ENCODE results near the gene NADK2. TPM values are rescaled to one million over a fixed set of nuclear protein-coding genes. Genes with fewer than 3 reads are reported as not detected.
A peak's percentile ranks its signal among the peaks of the same experiment; 100 is the strongest.

The NADK2 gene
- total RNA-seq, 2 experiments from 2014 or later = 10.3 to 12.4 TPM

DNA sequence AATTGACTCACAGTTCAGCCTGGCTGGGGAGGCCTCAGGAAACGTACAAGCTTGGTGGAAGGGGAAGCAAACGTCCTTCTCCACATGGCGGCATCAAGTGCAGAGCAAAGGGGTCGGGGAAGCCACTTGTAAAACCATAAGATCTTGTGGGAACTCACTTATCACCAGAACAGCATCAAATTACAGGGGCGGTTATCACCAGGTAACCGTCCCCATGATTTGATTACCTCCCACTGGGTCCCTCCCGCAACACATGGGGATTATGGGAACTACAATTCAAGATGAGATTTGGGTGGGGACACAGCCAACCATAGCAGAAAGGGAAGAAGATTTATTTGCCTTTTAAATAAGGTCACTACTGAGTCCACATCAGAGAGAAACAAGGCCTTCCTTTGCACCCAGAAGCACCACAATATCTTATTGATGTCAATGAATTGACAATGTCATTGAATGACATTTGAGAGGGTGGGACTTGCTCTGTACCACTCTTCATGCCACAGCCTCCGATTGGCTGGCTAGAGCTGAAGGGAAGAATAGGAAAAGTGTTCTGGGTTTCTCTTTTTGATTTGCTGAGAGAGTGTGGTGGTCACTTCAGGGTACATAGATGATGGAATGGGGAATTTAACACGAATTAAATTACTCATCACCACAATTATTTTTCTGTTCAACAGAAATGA, 78.8 kb downstream of the NADK2 start:
- no peaks in the 10 kb centered on the region for H3K27me3 Mint-ChIP-seq
- H3K27ac Mint-ChIP-seq = no peak overlapping the region
- no peak for DNase-seq
- H3K36me3 Mint-ChIP-seq (ENCODE audit: low read depth) = peaks cover 65% of the 10 kb centered on the region
- H3K4me3 Mint-ChIP-seq = no peak overlapping the region
- no peaks in the 10 kb centered on the region for H3K9me3 Mint-ChIP-seq
- H3K4me1 Mint-ChIP-seq = peaks cover 34% of the 10 kb centered on the region
- CTCF ChIA-PET = interaction anchor here (1.4 kb wide), 1 partner anchor 11 kb away, joined by 4 read pairs; the partner anchor contains the start of genes LMBRD2 and SKP2
- POLR2A ChIA-PET = interaction anchor here (0.6 kb wide), 1 partner anchor 12 kb away, joined by 3 read pairs; no protein-coding TSS in a partner anchor

- Mint-ChIP-seq H3K36me3 (ENCODE audit: low read depth) (peaks cover 66% of the 10 kb centered on the region), H3K4me1 (peaks cover 46% of the 10 kb centered on the region), H3K27me3 (no peaks in the 10 kb centered on the region), H3K27ac (no peak overlapping the region), H3K4me3 (no peak overlapping the region), H3K9me3 (no peaks in the 10 kb centered on the region)
- POLR2A ChIA-PET = interaction anchor here (0.8 kb wide), 1 partner anchor 11 kb away, joined by 7 read pairs; no protein-coding TSS in a partner anchor
- CTCF ChIA-PET = no interaction called here
- no peak for DNase-seq
Observed at GRCh38 chr5:36161361-36161760, 80.4 kb downstream of the NADK2 start.

- CTCF ChIA-PET = interaction anchor here (1.5 kb wide), 1 partner anchor 17 kb away, joined by 3 read pairs; no protein-coding TSS in a partner anchor
- peaks cover 71% of the 10 kb centered on the region for H3K36me3 Mint-ChIP-seq (ENCODE audit: low read depth)
- no peaks in the 10 kb centered on the region for H3K9me3 Mint-ChIP-seq
Observed at GRCh38 chr5:36160617-36161016, 81.1 kb downstream of the NADK2 start.

GRCh38 chr5:36158144-36158543, 83.6 kb downstream of the NADK2 start:
- no peak overlapping the region for H3K4me3 Mint-ChIP-seq
- peaks cover 73% of the 10 kb centered on the region for H3K4me1 Mint-ChIP-seq
- H3K36me3 Mint-ChIP-seq (ENCODE audit: low read depth) = peaks cover 80% of the 10 kb centered on the region
- CTCF ChIA-PET = interaction anchor here (1.0 kb wide), 1 partner anchor 81 kb away, joined by 3 read pairs; no protein-coding TSS in a partner anchor
- POLR2A ChIA-PET = no interaction called here
- DNase-seq = no peak
- H3K27ac Mint-ChIP-seq = no peak overlapping the region
- no peaks in the 10 kb centered on the region for H3K9me3 Mint-ChIP-seq
- no peaks in the 10 kb centered on the region for H3K27me3 Mint-ChIP-seq

More at GRCh38 chr5:36160617-36161016, 81.1 kb downstream of the NADK2 start:
- Mint-ChIP-seq H3K4me3 (no peak overlapping the region), H3K4me1 (peaks cover 53% of the 10 kb centered on the region), H3K27me3 (no peaks in the 10 kb centered on the region), H3K27ac (no peak overlapping the region)
- DNase-seq = no peak
- POLR2A ChIA-PET = no interaction called here

DNA sequence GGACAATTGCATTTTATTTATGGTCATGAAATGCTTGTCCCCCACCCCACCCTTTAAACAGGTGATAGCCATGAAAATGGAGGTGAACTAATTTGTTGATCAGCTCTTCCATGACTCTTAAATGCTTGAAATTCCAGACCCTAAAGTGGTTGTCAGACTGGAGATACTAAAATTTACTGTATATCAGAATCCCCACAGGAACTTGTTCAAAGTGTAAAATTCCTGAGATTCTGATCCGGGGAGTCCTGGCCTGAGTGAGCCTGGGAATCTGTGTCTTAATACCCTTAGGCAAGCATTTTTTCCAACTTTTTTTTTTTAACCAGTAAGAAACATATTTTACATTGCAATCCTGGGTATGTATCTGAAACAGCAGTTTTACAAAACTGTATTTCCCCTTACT, 85.1 kb downstream of the NADK2 start:
- DNase-seq = no peak
- ChIA-PET CTCF (interaction anchor here (0.9 to 1.1 kb wide), 2 partner anchors 9 to 87 kb away, joined by 3 to 5 read pairs; no protein-coding TSS in a partner anchor), POLR2A (no interaction called here)
- Mint-ChIP-seq H3K36me3 (ENCODE audit: low read depth) (peaks cover 71% of the 10 kb centered on the region), H3K27ac (no peak overlapping the region), H3K4me1 (peaks cover 78% of the 10 kb centered on the region), H3K27me3 (no peaks in the 10 kb centered on the region), H3K9me3 (no peaks in the 10 kb centered on the region), H3K4me3 (no peak overlapping the region)

DNA sequence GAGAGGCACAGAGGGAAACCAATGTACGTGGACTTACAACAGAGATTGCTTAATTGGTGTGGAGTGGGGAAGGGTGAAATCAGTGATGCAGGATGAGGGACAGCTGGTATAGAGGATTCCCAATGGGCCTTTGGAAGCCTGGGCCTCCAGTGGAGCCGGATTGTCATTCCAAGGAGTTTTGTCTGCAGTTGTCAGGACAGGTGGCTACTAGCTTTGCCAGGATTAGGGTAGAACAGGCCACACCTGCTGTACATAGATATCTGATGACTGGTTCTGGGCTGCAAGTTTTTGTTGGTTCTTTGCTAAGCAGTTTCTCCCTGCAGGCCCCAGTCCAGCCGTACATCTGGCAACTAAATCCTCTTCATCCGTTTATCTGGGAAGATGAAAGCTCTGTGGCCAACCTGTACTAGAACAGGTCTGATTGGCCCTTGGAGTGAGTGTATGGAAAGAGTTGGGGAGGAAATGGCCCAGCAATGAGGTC, 85.6 kb downstream of the NADK2 start:
- Mint-ChIP-seq H3K4me1 (peaks cover 73% of the 10 kb centered on the region), H3K36me3 (ENCODE audit: low read depth) (peaks cover 67% of the 10 kb centered on the region), H3K4me3 (no peak overlapping the region), H3K9me3 (no peaks in the 10 kb centered on the region), H3K27ac (no peak overlapping the region), H3K27me3 (no peaks in the 10 kb centered on the region)
- ChIA-PET CTCF (interaction anchor here (0.9 to 1.3 kb wide), 3 partner anchors 9 to 88 kb away, joined by 3 to 5 read pairs (median 3); no protein-coding TSS in a partner anchor), POLR2A (no interaction called here)
- DNase-seq = no peak

- Mint-ChIP-seq H3K4me3 (no peak overlapping the region), H3K36me3 (ENCODE audit: low read depth) (peaks cover 67% of the 10 kb centered on the region), H3K4me1 (peaks cover 72% of the 10 kb centered on the region), H3K9me3 (no peaks in the 10 kb centered on the region), H3K27ac (no peak overlapping the region), H3K27me3 (no peaks in the 10 kb centered on the region)
- no peak for DNase-seq
- ChIA-PET CTCF (interaction anchor here (1.1 to 1.3 kb wide), 2 partner anchors 10 to 82 kb away, joined by 3 to 5 read pairs; no protein-coding TSS in a partner anchor), POLR2A (no interaction called here)
Observed at GRCh38 chr5:36155291-36155690, 86.4 kb downstream of the NADK2 start.

- H3K36me3 Mint-ChIP-seq (ENCODE audit: low read depth) = peaks cover 57% of the 10 kb centered on the region
- DNase-seq = no peak
- H3K27me3 Mint-ChIP-seq = no peaks in the 10 kb centered on the region
- no peaks in the 10 kb centered on the region for H3K9me3 Mint-ChIP-seq
- H3K4me3 Mint-ChIP-seq = peak overlapping the region; percentile 95
- ChIA-PET CTCF (interaction anchor here (0.5 kb wide), 1 partner anchor 99 kb away, joined by 3 read pairs; no protein-coding TSS in a partner anchor), POLR2A (no interaction called here)
- H3K4me1 Mint-ChIP-seq = peaks cover 70% of the 10 kb centered on the region
- H3K27ac Mint-ChIP-seq = peak overlapping the region; percentile 7
Observed at GRCh38 chr5:36153726-36154125, 88.0 kb downstream of the NADK2 start.

- no peak for DNase-seq
- ChIA-PET POLR2A (no interaction called here), CTCF (interaction anchor here (0.5 kb wide), 1 partner anchor 99 kb away, joined by 3 read pairs; no protein-coding TSS in a partner anchor)
- Mint-ChIP-seq H3K27ac (peak overlapping the region; percentile 7), H3K4me1 (peaks cover 69% of the 10 kb centered on the region), H3K36me3 (ENCODE audit: low read depth) (peaks cover 52% of the 10 kb centered on the region), H3K4me3 (peak overlapping the region; percentile 95), H3K9me3 (no peaks in the 10 kb centered on the region), H3K27me3 (no peaks in the 10 kb centered on the region)
Observed at GRCh38 chr5:36153298-36153677, 88.4 kb downstream of the NADK2 start.

DNA sequence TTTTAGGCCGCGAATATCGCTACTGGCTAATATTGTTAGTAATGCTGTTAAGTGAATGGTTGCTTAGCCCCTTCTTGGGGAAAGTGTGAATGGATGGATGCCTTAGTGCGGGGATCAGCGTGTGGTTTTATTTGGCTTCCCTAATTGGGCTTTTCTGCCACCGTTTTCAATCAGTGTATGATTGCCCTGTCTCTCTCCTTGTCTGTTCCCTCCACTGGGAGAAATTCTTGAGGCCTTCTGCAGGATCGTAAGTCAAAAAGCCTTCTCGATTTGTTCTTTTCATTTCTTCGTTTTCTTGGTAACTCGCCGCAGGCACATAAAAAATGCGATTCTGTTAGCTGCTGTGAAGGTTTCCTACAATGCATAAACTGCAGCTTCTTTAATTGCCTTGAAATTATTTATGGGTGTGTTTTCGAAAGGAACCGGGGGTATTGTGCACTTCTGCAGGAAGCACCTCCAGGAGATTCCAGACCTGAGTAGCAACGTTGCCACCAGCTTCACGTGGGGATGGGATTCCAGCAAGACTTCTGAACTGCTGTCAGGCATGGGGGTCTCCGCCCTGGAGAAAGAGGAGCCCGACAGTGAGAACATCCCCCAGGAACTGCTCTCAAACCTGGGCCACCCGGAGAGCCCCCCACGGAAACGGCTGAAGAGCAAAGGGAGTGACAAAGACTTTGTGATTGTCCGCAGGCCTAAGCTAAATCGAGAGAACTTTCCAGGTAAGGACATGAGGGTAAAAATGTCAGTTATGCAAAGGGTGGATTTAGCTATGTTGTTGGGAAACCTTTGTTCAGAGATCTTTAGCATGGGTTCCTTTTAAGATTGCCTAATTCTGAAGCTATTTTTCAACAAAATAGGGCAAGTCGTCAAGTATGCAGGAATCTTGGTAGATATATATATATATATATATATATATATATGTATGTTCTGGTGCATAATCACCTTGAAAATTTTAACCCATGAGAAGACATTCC, 89.1 kb downstream of the NADK2 start:
- DNase-seq = no peak
- CTCF ChIA-PET = interaction anchor here (1.1 to 1.7 kb wide), 2 partner anchors 11 to 538 kb away, joined by 3 to 4 read pairs; no protein-coding TSS in a partner anchor
- Mint-ChIP-seq H3K9me3 (no peaks in the 10 kb centered on the region), H3K4me1 (peaks cover 65% of the 10 kb centered on the region), H3K4me3 (peak overlapping the region; percentile 95), H3K27me3 (no peaks in the 10 kb centered on the region), H3K36me3 (ENCODE audit: low read depth) (peaks cover 48% of the 10 kb centered on the region), H3K27ac (peak overlapping the region; percentile 92)
- POLR2A ChIA-PET = interaction anchor here (1.1 kb wide), 1 partner anchor 89 kb away, joined by 3 read pairs; the partner anchor contains the start of gene NADK2

GRCh38 chr5:36151434-36152323, 90.0 kb downstream of the NADK2 start, which contains the start of the genes LMBRD2 and SKP2:
LMBRD2 (minus strand) TSS chr5:36151887; CDS start chr5:36143349, 8,538 bp downstream.
SKP2 (plus strand) TSS chr5:36152111; CDS start chr5:36152263, 152 bp downstream.
- H3K9me3 Mint-ChIP-seq = no peaks in the 10 kb centered on the region
- peaks cover 42% of the 10 kb centered on the region for H3K36me3 Mint-ChIP-seq (ENCODE audit: low read depth)
- H3K4me1 Mint-ChIP-seq = peaks cover 60% of the 10 kb centered on the region
- DNase-seq = peak; percentile 99
- no peaks in the 10 kb centered on the region for H3K27me3 Mint-ChIP-seq
- CTCF ChIA-PET = interaction anchor here (0.8 to 1.7 kb wide), 6 partner anchors 12 to 539 kb away, joined by 3 to 5 read pairs (median 3); partner anchors contain the start of gene NADK2
- POLR2A ChIA-PET = interaction anchor here (0.7 to 1.1 kb wide), 2 partner anchors 32 to 90 kb away, joined by 3 to 5 read pairs; partner anchors contain the start of gene NADK2
- H3K4me3 Mint-ChIP-seq = peak within 1 kb of the TSS; percentile 95
- peak within 1 kb of the TSS; percentile 92 for H3K27ac Mint-ChIP-seq

Measured in activated CD4-positive, alpha-beta T cell treated with anti-CD3 and anti-CD28 coated beads, Interleukin-2, amount 10 ng/mL, durations not matched to agents 7 days and 5 days (primary cell).